Measurements from ENCODE around the gene FLOT1. TPM values are rescaled to one million over a fixed set of nuclear protein-coding genes. Genes with fewer than 3 reads are reported as not detected.

The FLOT1 gene
- total RNA-seq, 1 experiment from 2014 or later, result 176 TPM

DNA sequence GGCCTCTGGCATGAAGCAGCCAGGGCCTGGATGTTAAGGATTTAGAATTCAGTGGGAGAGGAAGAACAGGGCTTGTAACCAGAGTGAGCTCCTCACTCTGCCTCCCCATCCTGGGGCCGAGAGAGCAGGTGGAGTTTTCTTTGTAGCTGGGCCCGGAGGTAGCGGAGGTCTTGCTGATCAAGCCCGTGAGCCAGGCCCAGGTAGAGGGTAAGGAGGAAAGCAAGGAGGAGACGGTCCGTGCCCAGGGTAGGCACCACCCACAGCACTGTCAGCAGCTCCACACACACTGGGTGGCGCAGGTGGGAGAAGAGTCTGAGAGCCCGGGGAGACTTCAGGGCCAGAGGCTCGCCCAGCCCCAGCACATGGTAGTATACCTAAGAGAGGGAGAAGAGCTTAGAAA, 53.9 kb downstream of the FLOT1 start:
- BruUV-seq (replicated peaks), result no TSS peak
- ATAC-seq, result no peak
- POLR2A ChIA-PET, result interaction anchor here (0.6 kb wide), 1 partner anchor 32 kb away, joined by 3 read pairs; the partner anchor contains the start of gene TUBB
- H3K36me3 ChIP-seq (ENCODE audit: control insufficient read depth, insufficient read depth, low read length), result no peaks in the 10 kb centered on the region
- peak overlapping the region; percentile 86 for H3K27ac ChIP-seq (ENCODE audit: low read length)
- CTCF ChIA-PET, result interaction anchor here (2.5 kb wide), 1 partner anchor 9 kb away, joined by 11 read pairs; no protein-coding TSS in a partner anchor
- in situ Hi-C loops (cut with HindIII; ENCODE audit: low pct_unique_long_range_greater_than_20kb, low sequenced_read_pairs), result no loop called here
- no peak for DNase-seq (ENCODE audit: low read depth, low spot score)
- no peaks in the 10 kb centered on the region for H3K27me3 ChIP-seq (ENCODE audit: control insufficient read depth, insufficient read depth, low read length)
- no peak for TF ChIP-seq TCF7L2 (IDR thresholded peaks at IDR 0.05; ENCODE audit: low read depth, low read length)
- TF ChIP-seq, protein P1, sequence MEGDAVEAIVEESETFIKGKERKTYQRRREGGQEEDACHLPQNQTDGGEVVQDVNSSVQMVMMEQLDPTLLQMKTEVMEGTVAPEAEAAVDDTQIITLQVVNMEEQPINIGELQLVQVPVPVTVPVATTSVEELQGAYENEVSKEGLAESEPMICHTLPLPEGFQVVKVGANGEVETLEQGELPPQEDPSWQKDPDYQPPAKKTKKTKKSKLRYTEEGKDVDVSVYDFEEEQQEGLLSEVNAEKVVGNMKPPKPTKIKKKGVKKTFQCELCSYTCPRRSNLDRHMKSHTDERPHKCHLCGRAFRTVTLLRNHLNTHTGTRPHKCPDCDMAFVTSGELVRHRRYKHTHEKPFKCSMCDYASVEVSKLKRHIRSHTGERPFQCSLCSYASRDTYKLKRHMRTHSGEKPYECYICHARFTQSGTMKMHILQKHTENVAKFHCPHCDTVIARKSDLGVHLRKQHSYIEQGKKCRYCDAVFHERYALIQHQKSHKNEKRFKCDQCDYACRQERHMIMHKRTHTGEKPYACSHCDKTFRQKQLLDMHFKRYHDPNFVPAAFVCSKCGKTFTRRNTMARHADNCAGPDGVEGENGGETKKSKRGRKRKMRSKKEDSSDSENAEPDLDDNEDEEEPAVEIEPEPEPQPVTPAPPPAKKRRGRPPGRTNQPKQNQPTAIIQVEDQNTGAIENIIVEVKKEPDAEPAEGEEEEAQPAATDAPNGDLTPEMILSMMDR (IDR thresholded peaks at IDR 0.05), result no peak
- TF ChIP-seq SIN3A (IDR thresholded peaks at IDR 0.05; ENCODE audit: borderline replicate concordance, insufficient read depth, low read depth, low read length), result no peak
- no peak for TF ChIP-seq POLR2AphosphoS5 (IDR thresholded peaks at IDR 0.05; ENCODE audit: low read depth, low read length)
- TF ChIP-seq, protein P2, sequence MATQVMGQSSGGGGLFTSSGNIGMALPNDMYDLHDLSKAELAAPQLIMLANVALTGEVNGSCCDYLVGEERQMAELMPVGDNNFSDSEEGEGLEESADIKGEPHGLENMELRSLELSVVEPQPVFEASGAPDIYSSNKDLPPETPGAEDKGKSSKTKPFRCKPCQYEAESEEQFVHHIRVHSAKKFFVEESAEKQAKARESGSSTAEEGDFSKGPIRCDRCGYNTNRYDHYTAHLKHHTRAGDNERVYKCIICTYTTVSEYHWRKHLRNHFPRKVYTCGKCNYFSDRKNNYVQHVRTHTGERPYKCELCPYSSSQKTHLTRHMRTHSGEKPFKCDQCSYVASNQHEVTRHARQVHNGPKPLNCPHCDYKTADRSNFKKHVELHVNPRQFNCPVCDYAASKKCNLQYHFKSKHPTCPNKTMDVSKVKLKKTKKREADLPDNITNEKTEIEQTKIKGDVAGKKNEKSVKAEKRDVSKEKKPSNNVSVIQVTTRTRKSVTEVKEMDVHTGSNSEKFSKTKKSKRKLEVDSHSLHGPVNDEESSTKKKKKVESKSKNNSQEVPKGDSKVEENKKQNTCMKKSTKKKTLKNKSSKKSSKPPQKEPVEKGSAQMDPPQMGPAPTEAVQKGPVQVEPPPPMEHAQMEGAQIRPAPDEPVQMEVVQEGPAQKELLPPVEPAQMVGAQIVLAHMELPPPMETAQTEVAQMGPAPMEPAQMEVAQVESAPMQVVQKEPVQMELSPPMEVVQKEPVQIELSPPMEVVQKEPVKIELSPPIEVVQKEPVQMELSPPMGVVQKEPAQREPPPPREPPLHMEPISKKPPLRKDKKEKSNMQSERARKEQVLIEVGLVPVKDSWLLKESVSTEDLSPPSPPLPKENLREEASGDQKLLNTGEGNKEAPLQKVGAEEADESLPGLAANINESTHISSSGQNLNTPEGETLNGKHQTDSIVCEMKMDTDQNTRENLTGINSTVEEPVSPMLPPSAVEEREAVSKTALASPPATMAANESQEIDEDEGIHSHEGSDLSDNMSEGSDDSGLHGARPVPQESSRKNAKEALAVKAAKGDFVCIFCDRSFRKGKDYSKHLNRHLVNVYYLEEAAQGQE (IDR thresholded peaks at IDR 0.05; ENCODE audit: insufficient read depth in 1 of 2, low read depth in 2 of 2, low read length in 1 of 2), result no peak
- H3K4me3 ChIP-seq (ENCODE audit: low read depth in 2 of 2, low read length in 2 of 2), result peak overlapping the region in 1 of 2 experiments; percentile 96; a peak in 2 of 4 replicates
- peaks cover 39% of the 10 kb centered on the region for H3K4me1 ChIP-seq (ENCODE audit: control insufficient read depth, insufficient read depth, low read length)
- intact Hi-C loops (cut with micrococcal nuclease; ENCODE audit: unreplicated experiment), result no loop called here
- H3K9me3 ChIP-seq (ENCODE audit: control insufficient read depth, insufficient read depth, low read depth, low read length), result no peaks in the 10 kb centered on the region

DNA sequence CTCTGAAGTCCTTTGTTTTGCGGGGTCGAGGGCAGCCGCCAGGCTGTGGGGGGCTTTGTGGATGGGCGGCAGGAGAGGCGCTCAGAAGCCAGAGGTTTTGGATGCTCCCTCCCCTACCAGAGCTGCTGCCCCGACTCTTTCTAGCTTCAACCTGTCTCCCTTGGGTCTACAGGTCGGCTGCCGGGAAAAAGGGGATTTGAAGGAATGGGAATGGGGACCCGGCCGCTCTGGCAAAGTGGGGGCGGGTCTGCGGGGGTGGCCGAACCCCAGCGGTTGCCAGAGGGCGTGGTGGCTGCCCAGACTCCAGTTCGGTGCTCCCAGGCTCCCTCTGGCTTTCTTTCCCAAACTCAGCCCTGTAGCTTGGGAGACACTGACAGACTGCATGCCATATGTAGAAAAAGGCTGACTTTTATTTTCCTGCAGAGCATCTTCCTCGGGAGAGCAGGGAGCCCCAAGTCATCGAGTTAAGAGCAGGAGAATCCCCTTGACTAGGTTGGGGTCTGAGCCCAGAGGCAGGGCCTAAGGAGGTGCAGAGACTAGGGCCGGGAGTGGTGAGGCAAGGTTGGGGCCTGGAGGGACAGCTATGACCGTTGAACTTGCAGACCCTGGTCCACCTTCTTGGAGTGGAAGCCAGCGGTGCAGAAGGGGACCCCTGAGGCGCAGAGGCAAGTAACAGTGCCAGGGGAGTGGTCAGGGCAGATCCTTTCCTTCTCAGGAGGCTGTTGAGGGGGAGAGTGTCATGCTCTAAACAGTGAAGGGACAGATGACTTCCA, 54.6 kb downstream of the FLOT1 start:
- in situ Hi-C loops (cut with HindIII; ENCODE audit: low pct_unique_long_range_greater_than_20kb, low sequenced_read_pairs), result no loop called here
- CTCF ChIA-PET, result interaction anchor here (0.8 to 2.5 kb wide), 2 partner anchors 9 to 29 kb away, joined by 4 to 11 read pairs; partner anchors contain the start of gene MDC1

More for the DNA sequence above, 54.6 kb downstream of the FLOT1 start:
- Histone ChIP-seq H3K4me1 (ENCODE audit: control insufficient read depth, insufficient read depth, low read length) (peaks cover 40% of the 10 kb centered on the region), H3K9me3 (ENCODE audit: control insufficient read depth, insufficient read depth, low read depth, low read length) (no peaks in the 10 kb centered on the region), H3K27ac (ENCODE audit: low read length) (peak overlapping the region; percentile 86), H3K4me3 (ENCODE audit: low read depth in 2 of 2, low read length in 2 of 2) (peak overlapping the region; percentile 85 to 96), H3K36me3 (ENCODE audit: control insufficient read depth, insufficient read depth, low read length) (no peaks in the 10 kb centered on the region), H3K27me3 (ENCODE audit: control insufficient read depth, insufficient read depth, low read length) (no peaks in the 10 kb centered on the region)
- DNase-seq (ENCODE audit: low read depth, low spot score) (no peak), ATAC-seq (no peak)
- POLR2A ChIA-PET, result no interaction called here
- TF ChIP-seq TCF7L2 (IDR thresholded peaks at IDR 0.05; ENCODE audit: low read depth, low read length) (no peak), POLR2AphosphoS5 (IDR thresholded peaks at IDR 0.05; ENCODE audit: low read depth, low read length) (no peak), SIN3A (IDR thresholded peaks at IDR 0.05; ENCODE audit: borderline replicate concordance, insufficient read depth, low read depth, low read length) (no peak)
- TF ChIP-seq, protein P1 (IDR thresholded peaks at IDR 0.05), result no peak
- TF ChIP-seq, protein P2 (IDR thresholded peaks at IDR 0.05; ENCODE audit: insufficient read depth in 1 of 2, low read depth in 2 of 2, low read length in 1 of 2), result no peak
- BruUV-seq (replicated peaks), result TSS peak; percentile 77
- intact Hi-C loops (cut with micrococcal nuclease; ENCODE audit: unreplicated experiment), result no loop called here

All from Panc1 (cell line).